ENCODE results near the gene ZBED5. TPM values are rescaled to one million over a fixed set of nuclear protein-coding genes. Genes with fewer than 3 reads are reported as not detected.
A peak's percentile ranks its signal among the peaks of the same experiment; 100 is the strongest.

ZBED5 gene
- total and polyA plus RNA-seq, 2 of the 4 experiments (the other 2 are of a cell fraction) = 28.2 to 30.8 TPM

GRCh38 chr11:10806206-10806605, 51.6 kb downstream of the ZBED5 start:
- Histone ChIP-seq H3K4ac (ENCODE audit: low read depth, low read length) (no peak overlapping the region), H3K14ac (replicated peaks; ENCODE audit: low read depth, low read length) (no peak overlapping the region), H3K23ac (ENCODE audit: low read depth, low read length) (no peak overlapping the region), H4K5ac (ENCODE audit: low read depth, low read length) (no peak overlapping the region), H2AFZ (replicated peaks; ENCODE audit: low read length, poor library complexity) (no peak overlapping the region), H4K20me1 (ENCODE audit: insufficient read depth, low read length) (peaks cover 68% of the 10 kb centered on the region), H2BK5ac (ENCODE audit: low read depth, low read length, poor library complexity, severe bottlenecking) (no peak overlapping the region), H3K4me1 (ENCODE audit: control insufficient read depth, insufficient read depth, low read length) (peaks cover 4% of the 10 kb centered on the region), H3K4me3 (ENCODE audit: insufficient read depth, low read depth, low read length) (no peak overlapping the region), H2BK120ac (ENCODE audit: low read depth, low read length) (no peak overlapping the region), H3K9ac (ENCODE audit: low read depth, low read length) (no peak overlapping the region; the same call in 1 of the 2 replicates), H3K9me1 (ENCODE audit: insufficient read depth, low read length) (no peaks in the 10 kb centered on the region), H3K56ac (ENCODE audit: extremely low read depth, insufficient read depth, low read length) (no peak overlapping the region), H4K91ac (ENCODE audit: insufficient read depth, low read depth, low read length) (no peak overlapping the region), H3K9me3 (ENCODE audit: control insufficient read depth, insufficient read depth, low read length) (no peaks in the 10 kb centered on the region), H3K27ac (ENCODE audit: insufficient read depth, low read length) (no peak overlapping the region), H3K36me3 (ENCODE audit: control insufficient read depth, insufficient read depth, low read length) (peaks cover 51% of the 10 kb centered on the region), H2AK9ac (replicated peaks; ENCODE audit: low read depth, low read length, poor library complexity) (no peak overlapping the region), H3K79me1 (ENCODE audit: low read depth in 1 of 2, low read length in 2 of 2) (peaks cover 30 to 53% of the 10 kb centered on the region in 2 experiments), H4K8ac (ENCODE audit: low read depth in 2 of 2, low read length in 2 of 2) (no peak overlapping the region), H2BK20ac (ENCODE audit: low read depth, low read length) (no peak overlapping the region), H3K4me2 (ENCODE audit: low read depth, low read length) (peak overlapping the region; percentile 24; the same call in 1 of the 2 replicates), H3K27me3 (ENCODE audit: control insufficient read depth, insufficient read depth, low read length) (no peaks in the 10 kb centered on the region), H2BK15ac (ENCODE audit: low read depth, low read length) (no peak overlapping the region), H2AK5ac (ENCODE audit: low read depth, low read length) (no peak overlapping the region), H3K18ac (ENCODE audit: low read depth, low read length) (no peak overlapping the region)
- ChIA-PET CTCF (no interaction called here), POLR2A (ENCODE audit: unreplicated experiment) (interaction anchor here (0.6 kb wide), 1 partner anchor 16 kb away, joined by 26 read pairs; no protein-coding TSS in a partner anchor)
- TF ChIP-seq NFE2L2 (IDR thresholded peaks at IDR 0.05; ENCODE audit: low read depth, low read length) = no peak
- no peak for TF ChIP-seq CTCF (conservative IDR thresholded peaks at IDR 0.05; ENCODE audit: low read depth, low read length)
- no peak for TF ChIP-seq FOS (IDR thresholded peaks at IDR 0.05; ENCODE audit: low read depth, low read length)
- no peak for TF ChIP-seq ELK1 (IDR thresholded peaks at IDR 0.05; ENCODE audit: borderline replicate concordance, low read depth, low read length)
- TF ChIP-seq POLR2A (IDR thresholded peaks at IDR 0.05; ENCODE audit: low read depth, low read length) = no peak
- no peak for TF ChIP-seq MAFK (IDR thresholded peaks at IDR 0.05; ENCODE audit: low read depth, low read length)
- TF ChIP-seq BHLHE40 (IDR thresholded peaks at IDR 0.05; ENCODE audit: low read depth, low read length) = no peak
- no TSS peak for BruUV-seq (replicated peaks)
- dilution Hi-C loops (cut with HindIII; ENCODE audit: low sequenced_read_pairs, unreplicated experiment) = no loop called here
- intact Hi-C loops (cut with micrococcal nuclease) = loop anchor here (5.0 kb wide), 1 partner anchor 216 kb away; no protein-coding TSS in a partner anchor
- WGBS, 2 experiments (ENCODE audit: extremely low coverage in 2 of 2, insufficient read length in 1 of 2) = no CpG with 5 or more reads among the region's 4 CpGs
- DNase-seq (no peak), ATAC-seq (ENCODE audit: low read depth) (no peak)
- in situ Hi-C loops (cut with MboI; ENCODE audit: low sequenced_read_pairs) = no loop called here
